Aorta (tissue), 5 donors: Measurements from ENCODE around the gene SELENOP. TPM values are rescaled to one million over a fixed set of nuclear protein-coding genes. Genes with fewer than 3 reads are reported as not detected.

Source experiments
- ATAC-seq: fragments of 200-7000 bp; cut with Tn5 transposase; one replicate; pipeline ENCODE4 v1.9.1; 2022; ENCODE audit warnings: moderate library complexity; ENCODE audit not compliant: low FRiP score
- DNase-seq, 2 donors: peaks; one replicate each; pipeline ENCODE4 v3.0.0-alpha.2; 2020
- H3K27ac ChIP-seq, 2 donors: one replicate each; pipeline ENCODE4 v1.5.1; 2013; ENCODE audit warnings: low read length in 2 of 2, mild to moderate bottlenecking in 2 of 2, moderate library complexity in 2 of 2, control low read depth in 1 of 2, inconsistent platforms in 1 of 2, low read depth in 1 of 2
- H3K27me3 ChIP-seq, 2 donors: one replicate each; pipeline ENCODE4 v1.6.1; 2013; ENCODE audit warnings: control low read depth in 1 of 2, low read length in 1 of 2, mild to moderate bottlenecking in 1 of 2, moderate library complexity in 1 of 2; ENCODE audit not compliant: insufficient read depth in 2 of 2, control insufficient read depth in 1 of 2
- H3K36me3 ChIP-seq, 2 donors: one replicate each; pipeline ENCODE4 v1.6.1; 2013; ENCODE audit warnings: control low read depth in 1 of 2, low read length in 1 of 2, mild to moderate bottlenecking in 1 of 2; ENCODE audit not compliant: insufficient read depth in 2 of 2, control insufficient read depth in 1 of 2
- H3K4me1 ChIP-seq, 2 donors: one replicate each; pipeline ENCODE4 v1.6.1; 2013; ENCODE audit warnings: low read length in 2 of 2, control low read depth in 1 of 2, mild to moderate bottlenecking in 1 of 2, moderate library complexity in 1 of 2; ENCODE audit not compliant: insufficient read depth in 2 of 2, control insufficient read depth in 1 of 2
- H3K4me3 ChIP-seq, 2 donors: one replicate each; pipeline ENCODE4 v1.5.1; 2013; ENCODE audit warnings: low read length in 2 of 2, control low read depth in 1 of 2, mild to moderate bottlenecking in 1 of 2
- H3K9me3 ChIP-seq: one replicate; pipeline ENCODE4 v1.6.1; 2013; ENCODE audit warnings: mild to moderate bottlenecking, low read length; ENCODE audit not compliant: control insufficient read depth
- WGBS, 2 donors: extraction: QIAGEN DNeasy Blood & Tissue Kit; methylation state at CpG; one replicate each; pipeline ENCODE4 v1.1.7; 2013; 5-methylcytosine and 5-hydroxymethylcytosine counted together
- intact Hi-C, 2 donors: fragments of 100-400 bp; cut with DNase I; formaldehyde crosslinking; loops; one replicate each; pipeline versions ENCODE4 v1.14.2 to v1.15.0; 2022
- polyA plus RNA-seq, 2 donors: library from polyadenylated mRNA; stranded (reverse); fragments of 200-250 nt; gene quantifications; one replicate each; pipeline ENCODE4 v1.2.3, GENCODE V29; 2013
- total RNA-seq, 2 donors: library from RNA; stranded (reverse); fragmentation: NEBNext Ultra II Directional; extraction: Animal tissue kit (Norgen Biotek cat#: 25700); gene quantifications; one replicate each; pipeline ENCODE4 v1.2.1, GENCODE V29; 2021
- donor health status: healthy with polysubstance abuse.
- donor health status: Bipolar disorder and iron deficiency.
- donor health status: DM: no; HTN: no; CAD: no.
- donor health status: DM: no; HTN: no; CAD: no.
- donor health status: DM: yes; HTN: yes; CAD: no.

Gene SELENOP
- total and polyA plus RNA-seq, 4 donors, result 44.5 to 580 (median 384) TPM

- Histone ChIP-seq H3K27me3 (no peaks in the 10 kb centered on the region), H3K4me1 (no peaks in the 10 kb centered on the region), H3K27ac (no peak overlapping the region), H3K36me3 (no peaks in the 10 kb centered on the region), H3K4me3 (no peak overlapping the region), H3K9me3 (no peaks in the 10 kb centered on the region)
- 78 to 84% methylated on average over 2 of the region's 2 CpGs for WGBS, 2 donors
- DNase-seq, result no peak
- ATAC-seq, result no peak
- intact Hi-C loops, result no loop called here
Measured at GRCh38 chr5:42806004-42806700, 5.5 kb downstream of the SELENOP start.

DNA sequence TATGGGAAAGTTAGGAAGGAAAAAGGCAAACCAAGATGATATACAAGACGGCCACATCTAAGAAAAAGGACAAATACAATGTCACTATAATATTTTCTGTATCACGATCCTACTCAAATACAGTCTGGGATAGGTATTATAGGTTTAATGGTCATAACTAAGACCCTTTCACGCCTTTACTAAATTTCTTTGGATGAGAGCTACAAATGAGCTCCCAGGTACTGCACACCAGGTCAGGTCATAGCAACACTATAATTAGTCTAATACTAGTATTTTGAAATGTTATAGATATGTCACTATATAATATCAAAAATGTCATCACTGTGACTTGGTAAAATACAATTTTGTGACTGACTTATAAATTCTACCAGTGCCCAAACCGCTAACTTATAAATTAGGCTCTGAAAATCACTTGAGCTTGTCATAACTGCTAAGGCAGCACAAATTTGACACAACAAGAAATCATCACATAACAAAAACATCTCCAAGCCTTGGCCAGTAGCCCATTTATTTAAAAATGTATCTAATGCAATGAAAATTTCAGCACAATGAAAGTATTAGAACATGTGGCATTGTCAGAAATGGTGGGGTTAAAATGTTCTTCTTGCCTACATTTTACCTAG lies 6.9 kb downstream of the SELENOP start:
- H3K27ac ChIP-seq, result no peak overlapping the region
- ATAC-seq (no peak), DNase-seq (no peak)
- H3K9me3 ChIP-seq, result no peaks in the 10 kb centered on the region
- 95 to 97% methylated on average over 4 of the region's 4 CpGs for WGBS, 2 donors
- intact Hi-C loops, result no loop called here
- no peaks in the 10 kb centered on the region for H3K36me3 ChIP-seq
- no peaks in the 10 kb centered on the region for H3K27me3 ChIP-seq
- H3K4me3 ChIP-seq, result no peak overlapping the region
- no peaks in the 10 kb centered on the region for H3K4me1 ChIP-seq

GRCh38 chr5:42801516-42802166 lies 10.1 kb downstream of the SELENOP start:
- H3K27me3 ChIP-seq, result no peaks in the 10 kb centered on the region
- H3K9me3 ChIP-seq, result no peaks in the 10 kb centered on the region
- H3K4me3 ChIP-seq, result no peak overlapping the region
- intact Hi-C loops, result no loop called here
- no peak for ATAC-seq
- DNase-seq, result no peak
- no peaks in the 10 kb centered on the region for H3K36me3 ChIP-seq
- H3K4me1 ChIP-seq, result no peaks in the 10 kb centered on the region
- no peak overlapping the region for H3K27ac ChIP-seq
- 93% methylated on average over 6 of the region's 6 CpGs for WGBS, 2 donors

GRCh38 chr5:42800748-42801330 lies 10.9 kb downstream of the SELENOP start:
- intact Hi-C loops, result no loop called here
- Histone ChIP-seq H3K9me3 (no peaks in the 10 kb centered on the region), H3K36me3 (no peaks in the 10 kb centered on the region), H3K4me3 (no peak overlapping the region), H3K27me3 (no peaks in the 10 kb centered on the region), H3K27ac (no peak overlapping the region), H3K4me1 (no peaks in the 10 kb centered on the region)
- ATAC-seq, result no peak
- 78 to 83% methylated on average over 8 of the region's 8 CpGs for WGBS, 2 donors
- no peak for DNase-seq

GRCh38 chr5:42799668-42800114 lies 12.0 kb downstream of the SELENOP start:
- no peaks in the 10 kb centered on the region for H3K27me3 ChIP-seq
- H3K4me1 ChIP-seq, result no peaks in the 10 kb centered on the region
- WGBS, 2 donors, result 92 to 94% methylated on average over 9 of the region's 9 CpGs
- no peak overlapping the region for H3K4me3 ChIP-seq
- DNase-seq (no peak), ATAC-seq (no peak)
- no peaks in the 10 kb centered on the region for H3K36me3 ChIP-seq
- intact Hi-C loops, result no loop called here
- no peaks in the 10 kb centered on the region for H3K9me3 ChIP-seq
- H3K27ac ChIP-seq, result no peak overlapping the region

- Histone ChIP-seq H3K4me3 (no peak overlapping the region), H3K27ac (no peak overlapping the region), H3K27me3 (no peaks in the 10 kb centered on the region), H3K4me1 (no peaks in the 10 kb centered on the region), H3K36me3 (no peaks in the 10 kb centered on the region), H3K9me3 (no peaks in the 10 kb centered on the region)
- no peak for DNase-seq
- intact Hi-C loops, result no loop called here
- ATAC-seq, result no peak
Measured at GRCh38 chr5:42799241-42799608, 12.5 kb downstream of the SELENOP start.

DNA sequence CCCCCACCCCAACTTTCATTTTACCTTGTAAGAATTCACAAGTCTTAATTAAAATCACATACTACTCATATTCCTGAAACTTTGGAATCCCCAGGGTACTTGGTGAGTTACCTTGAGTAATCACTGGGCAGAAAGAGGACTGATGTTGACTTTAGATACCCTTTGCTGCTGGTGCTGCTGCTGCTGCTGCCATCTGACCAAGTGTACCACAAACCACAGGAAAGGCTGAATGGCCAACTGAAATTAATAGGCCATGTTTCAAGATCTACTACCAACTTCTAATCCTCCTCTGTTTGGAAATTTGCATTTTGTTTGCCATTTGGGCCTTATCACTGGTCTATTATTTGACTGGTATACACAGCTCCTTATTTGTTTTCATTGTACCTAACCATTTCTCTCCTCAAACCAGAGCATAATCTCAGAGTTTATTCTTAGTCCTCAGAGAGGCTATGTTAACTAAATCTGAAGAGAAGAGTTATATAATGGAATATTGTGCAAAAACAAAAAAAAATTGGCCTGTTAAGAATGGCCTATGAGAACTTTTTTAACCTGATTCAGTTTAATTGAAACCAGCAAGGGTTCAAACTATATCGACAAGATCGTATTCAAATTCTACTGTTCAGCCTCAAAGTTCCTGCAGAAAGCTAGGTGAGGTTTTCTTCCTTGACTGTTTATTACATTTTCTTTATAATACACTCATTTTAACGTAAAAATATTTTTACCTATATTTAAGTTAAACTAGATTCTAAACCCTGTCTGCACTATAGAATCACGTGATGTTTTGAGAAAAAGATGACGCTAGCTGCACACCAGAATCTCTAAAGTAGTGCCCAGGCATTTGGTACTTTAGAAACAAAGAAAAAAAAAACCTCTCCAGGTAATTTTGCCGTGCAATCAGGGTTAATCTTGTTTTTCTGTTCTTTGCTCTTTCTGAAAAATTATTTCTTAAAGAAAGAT lies 13.1 kb downstream of the SELENOP start:
- no peak for DNase-seq
- intact Hi-C loops, result no loop called here
- Histone ChIP-seq H3K36me3 (no peaks in the 10 kb centered on the region), H3K9me3 (no peaks in the 10 kb centered on the region), H3K4me3 (no peak overlapping the region), H3K4me1 (no peaks in the 10 kb centered on the region), H3K27ac (no peak overlapping the region), H3K27me3 (no peaks in the 10 kb centered on the region)
- no peak for ATAC-seq
- 94 to 95% methylated on average over 6 of the region's 6 CpGs for WGBS, 2 donors

- no peaks in the 10 kb centered on the region for H3K27me3 ChIP-seq
- DNase-seq, result no peak
- H3K4me1 ChIP-seq, result no peaks in the 10 kb centered on the region
- no peak overlapping the region for H3K27ac ChIP-seq
- no peak for ATAC-seq
- H3K9me3 ChIP-seq, result peaks cover 8% of the 10 kb centered on the region
- H3K36me3 ChIP-seq, result no peaks in the 10 kb centered on the region
- no peak overlapping the region for H3K4me3 ChIP-seq
- intact Hi-C loops, result no loop called here
Measured at GRCh38 chr5:42791151-42791550, 20.5 kb downstream of the SELENOP start.
